Fibroblast of mammary gland (primary cell): ENCODE measurements around the gene PPP1R2.

ENCODE experiments used
- DNase-seq: peaks from one replicate; pipeline ENCODE4 v3.0.0-alpha.2; 2010; ENCODE audit warnings: low read depth
- H3K4me3 ChIP-seq: 2 replicates; pipeline ENCODE4 v1.5.1; 2011; ENCODE audit warnings: low read depth, mild to moderate bottlenecking, low read length, moderate library complexity; ENCODE audit not compliant: control insufficient read depth
- TF ChIP-seq, protein P1 (sequence below): conservative IDR thresholded peaks from 2 replicates; pipeline ENCODE4 v1.5.1; 2011; ENCODE audit warnings: low read depth, low read length, inconsistent platforms; ENCODE audit not compliant: control insufficient read depth, insufficient read depth

PPP1R2 gene

DNA sequence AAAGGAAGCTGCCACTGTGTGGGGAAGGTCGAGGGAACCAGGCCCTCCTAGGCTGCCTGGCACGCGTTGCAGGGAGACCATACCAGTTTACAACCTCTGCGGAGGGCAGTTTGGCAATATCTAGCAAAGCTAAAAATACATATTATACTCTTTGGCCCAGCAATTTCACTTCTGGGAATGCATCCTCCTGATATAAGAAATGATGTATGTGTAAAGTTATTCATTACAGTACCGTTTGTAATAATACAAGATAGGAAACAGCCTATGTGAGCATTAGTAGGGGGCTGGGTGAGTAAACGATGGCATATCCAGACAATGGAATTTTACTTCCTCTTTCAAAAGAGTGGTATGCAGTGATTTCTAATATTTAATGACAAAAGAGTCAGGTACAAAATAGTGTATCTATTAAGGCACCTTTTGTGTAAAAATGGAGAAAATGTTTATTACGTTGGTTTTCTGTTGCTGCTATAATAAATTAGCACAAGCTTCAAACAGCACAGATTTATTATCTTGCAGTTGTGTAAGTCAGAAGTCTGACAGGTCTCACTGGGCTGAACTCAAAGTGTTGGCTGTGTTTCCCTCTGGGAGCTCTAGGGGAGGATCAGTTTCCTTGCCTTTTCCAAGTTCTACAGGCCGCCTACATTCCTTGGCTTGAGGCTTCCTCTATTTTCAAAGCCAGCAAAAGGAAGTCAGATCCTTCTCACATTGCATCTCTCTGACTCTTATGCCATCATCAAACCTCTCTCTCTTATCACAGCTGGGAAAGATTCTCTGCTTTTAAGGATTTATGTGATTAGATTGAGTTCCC is 31.6 kb upstream of the PPP1R2 start:
- no peak overlapping the region for H3K4me3 ChIP-seq
- peak; percentile 24 for DNase-seq
- TF ChIP-seq, protein P1, sequence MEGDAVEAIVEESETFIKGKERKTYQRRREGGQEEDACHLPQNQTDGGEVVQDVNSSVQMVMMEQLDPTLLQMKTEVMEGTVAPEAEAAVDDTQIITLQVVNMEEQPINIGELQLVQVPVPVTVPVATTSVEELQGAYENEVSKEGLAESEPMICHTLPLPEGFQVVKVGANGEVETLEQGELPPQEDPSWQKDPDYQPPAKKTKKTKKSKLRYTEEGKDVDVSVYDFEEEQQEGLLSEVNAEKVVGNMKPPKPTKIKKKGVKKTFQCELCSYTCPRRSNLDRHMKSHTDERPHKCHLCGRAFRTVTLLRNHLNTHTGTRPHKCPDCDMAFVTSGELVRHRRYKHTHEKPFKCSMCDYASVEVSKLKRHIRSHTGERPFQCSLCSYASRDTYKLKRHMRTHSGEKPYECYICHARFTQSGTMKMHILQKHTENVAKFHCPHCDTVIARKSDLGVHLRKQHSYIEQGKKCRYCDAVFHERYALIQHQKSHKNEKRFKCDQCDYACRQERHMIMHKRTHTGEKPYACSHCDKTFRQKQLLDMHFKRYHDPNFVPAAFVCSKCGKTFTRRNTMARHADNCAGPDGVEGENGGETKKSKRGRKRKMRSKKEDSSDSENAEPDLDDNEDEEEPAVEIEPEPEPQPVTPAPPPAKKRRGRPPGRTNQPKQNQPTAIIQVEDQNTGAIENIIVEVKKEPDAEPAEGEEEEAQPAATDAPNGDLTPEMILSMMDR = no peak

DNA sequence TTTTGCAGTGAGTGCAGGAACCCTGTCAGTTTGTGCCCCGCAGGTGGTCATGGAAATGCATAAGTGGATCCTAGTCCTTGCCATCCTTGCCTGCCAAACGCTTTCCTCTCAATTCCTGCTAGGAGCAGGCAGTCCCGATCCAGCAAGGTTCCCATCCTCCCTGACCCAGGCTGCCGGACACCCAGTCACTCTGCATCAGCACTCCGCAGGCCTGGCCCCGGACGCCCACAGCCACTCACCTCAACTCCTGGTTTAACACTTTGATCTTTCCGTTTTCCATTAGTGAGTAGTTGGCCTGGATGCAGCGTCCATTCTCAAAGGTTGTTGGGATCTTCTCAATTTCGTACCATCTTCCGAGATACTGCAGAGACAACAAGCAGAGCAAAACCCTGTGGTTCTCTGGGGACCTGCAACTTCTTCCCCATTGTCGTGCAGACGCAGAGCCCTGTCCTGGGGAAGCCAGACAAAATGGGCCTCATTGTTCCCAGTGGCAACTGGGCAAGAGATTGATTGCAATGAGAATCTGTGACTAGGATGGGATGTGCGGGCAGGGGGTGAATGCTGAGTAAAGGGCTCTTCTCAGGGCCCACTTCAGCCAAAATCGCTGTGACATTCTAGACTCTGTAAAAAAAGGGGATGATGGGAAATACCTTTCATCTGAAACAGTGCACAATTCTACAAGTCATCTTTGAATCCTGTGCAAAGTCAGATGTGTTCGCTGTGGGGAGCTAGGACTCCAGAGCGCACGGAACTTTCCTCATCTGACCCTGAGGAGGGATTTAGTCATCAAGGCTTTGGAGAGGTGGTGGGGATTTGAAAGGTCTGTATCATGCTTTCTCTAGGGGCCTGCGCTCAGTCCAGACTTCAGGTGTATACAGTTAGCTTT is 30.7 kb upstream of the PPP1R2 start:
- no peak overlapping the region for H3K4me3 ChIP-seq
- no peak for DNase-seq
- TF ChIP-seq, protein P1 = no peak

DNA sequence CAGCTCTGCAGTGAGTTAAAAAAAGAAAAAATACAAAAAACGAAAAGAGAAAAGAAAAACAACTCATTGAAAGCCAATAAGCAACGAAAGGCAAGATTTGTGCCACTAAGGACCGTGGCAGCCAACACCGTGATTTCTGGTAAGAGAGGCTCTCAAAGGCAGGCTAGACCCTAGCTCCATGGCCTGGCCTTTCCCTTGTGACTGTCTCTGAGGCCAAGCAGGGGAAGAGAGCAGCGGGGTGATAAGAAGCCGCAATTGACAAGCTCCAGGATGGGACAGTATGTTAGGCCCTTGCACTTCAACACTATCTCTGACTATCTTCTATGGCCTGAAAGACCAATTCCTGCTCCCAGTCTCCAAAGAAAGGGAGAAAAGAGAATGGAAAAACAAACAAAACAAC is 28.2 kb upstream of the PPP1R2 start:
- no peak for DNase-seq
- TF ChIP-seq, protein P1 = no peak
- no peak overlapping the region for H3K4me3 ChIP-seq

DNA sequence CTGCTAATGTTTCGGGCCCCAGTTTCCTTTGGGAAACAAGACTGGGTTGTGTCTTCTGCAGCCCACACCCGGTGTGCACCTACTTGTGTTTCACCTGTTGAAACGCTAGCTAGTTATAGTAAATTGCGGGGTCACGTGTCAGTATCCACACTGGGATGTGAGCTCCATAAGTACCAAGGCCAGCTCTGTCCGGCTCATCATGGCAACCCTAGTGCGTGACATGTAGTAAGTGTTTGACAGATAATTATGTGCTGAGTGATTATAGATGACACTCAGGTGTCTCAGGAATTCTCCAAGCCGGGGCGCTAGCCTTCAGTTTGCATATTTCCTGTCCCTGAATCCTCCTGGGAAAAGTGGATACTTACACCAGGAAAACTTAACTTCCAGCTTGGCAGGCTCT is 27.8 kb upstream of the PPP1R2 start:
- no peak overlapping the region for H3K4me3 ChIP-seq
- DNase-seq = no peak
- TF ChIP-seq, protein P1 = no peak

DNA sequence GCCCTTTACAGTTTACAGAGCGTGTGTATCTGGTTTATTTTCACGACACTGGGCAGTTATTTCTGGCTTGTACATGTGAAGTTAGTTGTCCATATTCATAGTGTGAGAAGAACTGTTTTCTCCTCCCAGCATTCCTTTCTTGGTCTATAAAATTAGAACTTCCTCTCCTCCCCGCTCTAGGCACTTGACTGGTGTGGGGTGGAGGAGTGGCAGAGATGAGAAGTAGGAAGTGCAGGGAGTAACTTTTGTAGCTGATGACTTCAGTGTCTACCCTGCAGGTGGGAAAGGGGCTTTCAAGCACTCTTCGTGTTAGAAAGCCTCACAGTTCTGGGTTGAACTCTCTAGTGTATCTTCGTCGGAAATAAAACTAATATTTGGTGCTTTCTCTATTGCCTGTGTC is 27.2 kb upstream of the PPP1R2 start:
- no peak overlapping the region for H3K4me3 ChIP-seq
- TF ChIP-seq, protein P1 = no peak

DNA sequence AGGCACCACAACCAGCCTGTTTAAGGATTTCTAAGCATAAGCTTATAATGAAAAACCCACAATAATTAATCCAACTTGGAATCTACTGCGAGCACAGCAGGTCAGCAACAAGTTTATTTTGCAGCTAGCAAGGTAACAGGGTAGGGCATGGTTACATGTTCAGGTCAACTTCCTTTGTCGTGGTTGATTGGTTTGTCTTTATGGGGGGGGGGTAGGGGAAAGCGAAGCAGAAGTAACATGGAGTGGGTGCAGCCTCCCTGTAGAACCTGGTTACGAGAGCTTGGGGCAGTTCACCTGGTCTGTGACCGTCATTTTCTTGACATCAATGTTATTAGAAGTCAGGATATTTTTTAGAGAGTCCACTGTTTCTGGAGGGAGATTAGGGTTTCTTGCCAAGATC is 25.5 kb upstream of the PPP1R2 start:
- TF ChIP-seq, protein P1 = no peak
- H3K4me3 ChIP-seq = no peak overlapping the region
- DNase-seq = no peak

More for the DNA sequence above, 27.2 kb upstream of the PPP1R2 start:
- no peak for DNase-seq
